Retinal pigment epithelial cell (primary cell): ENCODE measurements around the gene ELMO1.
A peak's percentile ranks its signal among the peaks of the same experiment; 100 is the strongest.

Source experiments
- DNase-seq: peaks from one replicate; pipeline ENCODE4 v3.0.0-alpha.2; 2010; ENCODE audit warnings: low read depth
- H3K4me3 ChIP-seq: 2 replicates; pipeline ENCODE4 v1.5.1; 2011; ENCODE audit warnings: mild to moderate bottlenecking, low read length, control low read depth, moderate library complexity
- TF ChIP-seq, protein P1 (sequence below): conservative IDR thresholded peaks from 2 replicates; pipeline ENCODE4 v1.5.1; 2011; ENCODE audit warnings: low read depth, low read length, control low read depth, inconsistent platforms

The ELMO1 gene

DNA sequence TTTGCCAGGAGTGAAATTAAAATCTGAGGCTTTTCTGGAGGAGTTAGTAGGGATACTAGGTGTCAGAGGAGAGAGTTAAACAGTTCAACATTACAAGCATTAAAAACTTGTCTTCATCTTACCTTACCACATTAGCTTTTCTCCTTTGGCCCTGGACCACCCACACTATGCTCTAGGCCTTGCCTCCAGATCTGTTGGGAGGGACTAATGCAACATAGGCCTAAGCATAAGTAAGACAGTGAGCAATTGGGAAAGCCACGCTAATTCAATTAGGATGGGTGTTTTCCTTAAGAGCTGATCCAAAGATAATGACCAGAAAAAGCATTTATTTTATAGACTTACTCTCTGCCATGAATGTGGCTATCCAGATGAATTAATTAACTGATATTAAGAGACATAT, 158.9 kb downstream of the ELMO1 start:
- no peak overlapping the region for H3K4me3 ChIP-seq
- no peak for DNase-seq
- TF ChIP-seq, protein P1, sequence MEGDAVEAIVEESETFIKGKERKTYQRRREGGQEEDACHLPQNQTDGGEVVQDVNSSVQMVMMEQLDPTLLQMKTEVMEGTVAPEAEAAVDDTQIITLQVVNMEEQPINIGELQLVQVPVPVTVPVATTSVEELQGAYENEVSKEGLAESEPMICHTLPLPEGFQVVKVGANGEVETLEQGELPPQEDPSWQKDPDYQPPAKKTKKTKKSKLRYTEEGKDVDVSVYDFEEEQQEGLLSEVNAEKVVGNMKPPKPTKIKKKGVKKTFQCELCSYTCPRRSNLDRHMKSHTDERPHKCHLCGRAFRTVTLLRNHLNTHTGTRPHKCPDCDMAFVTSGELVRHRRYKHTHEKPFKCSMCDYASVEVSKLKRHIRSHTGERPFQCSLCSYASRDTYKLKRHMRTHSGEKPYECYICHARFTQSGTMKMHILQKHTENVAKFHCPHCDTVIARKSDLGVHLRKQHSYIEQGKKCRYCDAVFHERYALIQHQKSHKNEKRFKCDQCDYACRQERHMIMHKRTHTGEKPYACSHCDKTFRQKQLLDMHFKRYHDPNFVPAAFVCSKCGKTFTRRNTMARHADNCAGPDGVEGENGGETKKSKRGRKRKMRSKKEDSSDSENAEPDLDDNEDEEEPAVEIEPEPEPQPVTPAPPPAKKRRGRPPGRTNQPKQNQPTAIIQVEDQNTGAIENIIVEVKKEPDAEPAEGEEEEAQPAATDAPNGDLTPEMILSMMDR = no peak

DNA sequence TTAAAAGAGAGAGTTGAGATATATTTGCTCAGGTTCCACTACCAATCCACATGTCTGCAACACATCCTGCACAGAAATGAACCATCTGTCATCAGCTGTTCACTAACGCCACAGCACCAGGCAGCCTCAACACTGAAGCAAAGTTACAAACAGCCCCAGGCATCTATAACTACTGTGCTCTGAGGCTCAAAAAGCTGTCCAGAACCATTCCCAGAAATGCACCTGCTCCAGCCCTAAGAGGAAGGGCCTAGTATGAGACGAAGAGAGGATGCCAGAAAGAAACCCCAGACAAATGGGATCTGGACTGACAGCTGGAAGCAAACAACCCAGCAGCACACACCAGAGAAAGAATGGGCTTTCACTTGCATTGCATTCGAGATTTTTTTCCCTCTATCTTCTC, 159.3 kb downstream of the ELMO1 start:
- TF ChIP-seq, protein P1 = no peak

DNA sequence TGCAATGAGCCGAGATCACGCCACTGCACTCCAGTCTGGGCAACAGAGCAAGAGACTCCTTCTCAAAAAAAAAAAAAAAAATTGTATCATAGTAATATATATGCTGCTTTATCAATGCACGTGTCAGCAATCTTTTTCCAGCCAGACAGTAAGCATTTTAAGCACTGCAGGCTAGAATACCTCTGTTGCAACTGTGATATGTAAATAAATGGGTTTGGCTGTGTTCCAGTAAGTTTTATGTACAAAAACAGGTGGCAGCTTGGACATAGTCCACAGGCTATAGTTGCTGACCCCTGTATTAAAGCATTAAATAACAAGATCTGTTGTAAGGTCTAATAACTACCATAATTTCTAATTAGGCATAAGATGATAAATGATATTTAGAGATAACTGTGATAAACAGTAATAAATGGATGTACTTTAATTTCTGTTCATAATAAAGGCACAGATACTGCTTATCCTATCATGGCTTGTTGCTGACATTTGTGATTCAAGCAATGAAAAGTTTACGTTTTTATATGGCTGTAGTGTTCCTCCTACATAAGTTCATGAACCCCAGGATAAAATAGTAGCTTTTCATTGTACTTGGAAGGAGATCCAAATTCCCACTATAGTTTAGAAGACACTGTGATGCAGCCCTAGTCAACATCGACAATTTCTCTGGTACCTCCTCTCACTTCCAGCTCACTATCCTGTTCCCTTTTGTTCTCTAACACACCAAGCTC, 161.4 kb downstream of the ELMO1 start:
- no peak overlapping the region for H3K4me3 ChIP-seq
- TF ChIP-seq, protein P1 = no peak
- peak; percentile 4 for DNase-seq

More for the DNA sequence above, 159.3 kb downstream of the ELMO1 start:
- DNase-seq = no peak
- H3K4me3 ChIP-seq = no peak overlapping the region

DNA sequence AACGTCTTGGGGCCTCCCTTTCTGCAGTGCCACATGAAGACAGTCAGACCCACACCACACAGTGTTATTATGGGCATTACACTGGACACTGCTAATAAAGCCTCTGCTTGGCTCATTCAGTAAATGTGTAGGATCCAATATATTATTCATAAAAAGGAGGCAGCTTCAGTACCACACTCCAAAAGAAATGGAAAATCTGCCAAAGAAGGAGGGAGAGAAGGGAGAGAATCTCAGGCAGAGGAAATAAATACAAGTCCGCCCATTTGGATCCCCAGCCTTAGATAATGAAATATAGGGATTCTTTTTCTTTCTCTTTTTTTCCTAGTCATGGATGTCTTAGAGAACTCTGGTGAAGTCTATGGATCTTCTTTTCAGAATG, 162.2 kb downstream of the ELMO1 start:
- DNase-seq = no peak
- TF ChIP-seq, protein P1 = no peak
- no peak overlapping the region for H3K4me3 ChIP-seq

DNA sequence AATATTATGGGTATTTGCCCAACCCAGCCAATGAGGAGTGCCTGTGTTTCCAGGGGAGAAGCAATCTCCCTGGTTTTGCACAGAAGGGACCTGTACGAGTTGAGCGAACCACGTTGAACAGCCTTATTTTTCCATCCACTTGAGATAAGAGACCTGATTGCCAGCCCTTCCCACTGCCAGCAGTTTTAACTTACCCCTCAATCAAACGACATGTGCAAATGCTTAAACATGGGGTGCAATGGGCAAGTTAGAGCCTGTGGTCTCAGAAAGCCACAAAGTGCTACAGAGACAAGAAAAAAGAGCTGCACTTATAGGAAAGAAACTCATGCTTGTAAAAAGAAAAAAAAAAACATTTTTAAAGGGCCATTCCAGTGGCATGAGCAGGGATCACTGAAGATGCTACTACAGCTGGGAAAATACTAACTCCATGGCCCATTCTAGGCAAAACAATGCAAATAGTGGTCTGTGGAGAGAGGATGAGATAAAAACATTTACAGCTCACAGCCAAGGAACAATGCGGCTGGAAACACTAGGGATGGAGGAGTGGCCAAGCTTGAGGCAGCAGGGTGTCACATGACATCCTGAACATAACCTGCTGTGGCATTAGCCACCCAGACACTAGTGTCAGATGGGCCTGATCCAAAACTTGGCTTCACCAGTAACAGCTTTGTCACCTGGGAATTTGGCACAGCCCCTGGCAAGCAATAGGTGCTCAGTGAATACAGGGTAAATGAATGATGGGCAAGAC, 162.8 kb downstream of the ELMO1 start:
- no peak for DNase-seq
- no peak overlapping the region for H3K4me3 ChIP-seq
- TF ChIP-seq, protein P1 = no peak

DNA sequence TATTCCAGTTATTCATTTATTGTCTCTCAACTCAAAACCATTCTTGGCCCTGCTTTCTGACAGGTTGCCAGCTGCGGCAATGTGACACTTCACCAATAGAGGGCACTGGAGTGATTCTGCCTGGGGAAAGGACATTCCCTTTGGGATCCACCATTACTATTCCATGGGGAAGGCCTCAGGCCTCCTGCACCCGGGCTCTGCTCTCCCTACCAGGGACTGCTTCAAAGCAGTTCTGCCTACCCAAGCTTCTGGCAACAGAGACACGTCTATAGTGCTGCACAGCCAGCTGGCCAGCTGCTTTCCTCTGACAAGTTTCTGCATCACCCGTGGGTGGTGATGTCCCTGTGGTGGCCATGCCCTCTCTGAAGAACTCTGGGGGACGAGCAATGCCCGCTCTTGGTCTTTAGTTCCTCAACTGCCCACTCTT, 163.8 kb downstream of the ELMO1 start:
- no peak overlapping the region for H3K4me3 ChIP-seq
- TF ChIP-seq, protein P1 = peak; percentile 70
- DNase-seq = no peak

DNA sequence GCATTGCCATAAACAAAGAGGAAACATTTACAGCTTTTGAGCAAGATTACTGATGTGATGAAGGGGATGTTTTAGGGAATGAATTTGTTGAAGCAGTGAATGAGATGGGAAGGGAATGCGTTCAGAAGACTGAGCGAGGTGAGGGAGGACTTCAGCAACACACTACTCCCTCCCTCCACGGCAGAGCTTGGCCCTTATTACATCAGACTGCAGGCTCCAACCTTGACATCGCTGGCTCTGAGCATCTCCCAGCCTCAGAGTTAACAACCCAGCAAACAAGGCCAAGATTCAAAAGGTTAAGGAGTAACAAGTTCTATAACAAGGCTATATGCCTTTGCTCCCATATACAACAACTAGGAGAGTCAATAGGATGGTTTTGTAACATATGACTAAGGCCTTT, 164.4 kb downstream of the ELMO1 start:
- H3K4me3 ChIP-seq = no peak overlapping the region
- DNase-seq = no peak
- TF ChIP-seq, protein P1 = no peak
